CD4-positive, CD25-positive, alpha-beta regulatory T cell (primary cell): ENCODE results near the gene RNF180. TPM values are rescaled to one million over a fixed set of nuclear protein-coding genes. Genes with fewer than 3 reads are reported as not detected.
"Not testable (repeated sequence)": the region's sequence is repeated elsewhere in the genome, so short reads cannot be mapped to it uniquely, and the experiment has no call there.

Experiments
- ATAC-seq, 2 donors: fragments of 150-1000 bp; cut with Tn5 transposase; one replicate each; pipeline ENCODE4 v1.10.0; 2021; ENCODE audit warnings: low read depth in 2 of 2, moderate number of reproducible peaks in 2 of 2, moderate library complexity in 1 of 2
- DNase-seq, 3 donors: peaks; one replicate each; pipeline versions ENCODE4 v3.0.0 to v3.0.0-alpha.2; 2012 to 2022; ENCODE audit warnings: mixed read lengths in 1 of 3
- H3K27ac ChIP-seq: one replicate; pipeline ENCODE4 v1.7.0; 2013; ENCODE audit warnings: mild to moderate bottlenecking, low read length; ENCODE audit not compliant: insufficient read depth, poor library complexity, severe bottlenecking
- H3K27me3 ChIP-seq: one replicate; pipeline ENCODE4 v1.7.0; 2013; ENCODE audit warnings: low read length; ENCODE audit not compliant: control insufficient read depth, insufficient read depth
- H3K36me3 ChIP-seq: one replicate; pipeline ENCODE4 v1.7.0; 2013; ENCODE audit warnings: mild to moderate bottlenecking, low read length, moderate library complexity; ENCODE audit not compliant: control insufficient read depth, insufficient read depth
- H3K4me1 ChIP-seq: 2 replicates; pipeline ENCODE4 v1.7.0; 2013; ENCODE audit warnings: mild to moderate bottlenecking, low read length; ENCODE audit not compliant: insufficient read depth, control insufficient read depth, poor library complexity, severe bottlenecking
- H3K4me3 ChIP-seq: one replicate; pipeline ENCODE4 v1.7.0; 2013; ENCODE audit warnings: low read depth, mild to moderate bottlenecking, low read length, moderate library complexity
- H3K9me3 ChIP-seq, 2 experiments: 1 replicate in 1 of 2; 2 replicates in 1 of 2; pipeline ENCODE4 v1.7.0; 2013; ENCODE audit warnings: low read length in 2 of 2, mild to moderate bottlenecking in 1 of 2, moderate library complexity in 1 of 2; ENCODE audit not compliant: control insufficient read depth in 2 of 2
- H3K27ac Mint-ChIP-seq, 3 donors: one replicate each; pipeline ENCODE4 v1.8.0; 2020 to 2022; ENCODE audit warnings: mild to moderate bottlenecking in 3 of 3, mixed read lengths in 3 of 3, moderate library complexity in 2 of 3
- H3K27me3 Mint-ChIP-seq: one replicate; pipeline ENCODE4 v1.8.0; 2022; ENCODE audit warnings: mild to moderate bottlenecking, mixed read lengths
- H3K36me3 Mint-ChIP-seq: one replicate; pipeline ENCODE4 v1.8.0; 2020; ENCODE audit warnings: mixed read lengths
- H3K4me1 Mint-ChIP-seq, 4 donors: one replicate each; pipeline ENCODE4 v1.8.0; 2020 to 2022; ENCODE audit warnings: mixed read lengths in 4 of 4, mild to moderate bottlenecking in 1 of 4
- H3K4me3 Mint-ChIP-seq, 4 donors: one replicate each; pipeline ENCODE4 v1.8.0; 2020 to 2022; ENCODE audit warnings: mild to moderate bottlenecking in 4 of 4, mixed read lengths in 4 of 4, moderate library complexity in 3 of 4
- H3K9me3 Mint-ChIP-seq, 7 donors: one replicate each; pipeline ENCODE4 v1.8.0; 2020 to 2022; ENCODE audit warnings: mixed read lengths in 7 of 7, mild to moderate bottlenecking in 3 of 7, moderate library complexity in 2 of 7
- polyA plus RNA-seq, 4 donors: library from polyadenylated mRNA; unstranded; fragments of 300-500 nt; fragmentation: Illumina TruSeq; gene quantifications; one replicate each; pipeline ENCODE4 v1.2.3, GENCODE V29; 2021
- total RNA-seq: library from RNA; stranded (reverse); gene quantifications from one replicate; pipeline ENCODE4 v1.2.3, GENCODE V29; 2022

Gene RNF180
- total and polyA plus RNA-seq, 5 donors from 2014 or later = not detected

DNA sequence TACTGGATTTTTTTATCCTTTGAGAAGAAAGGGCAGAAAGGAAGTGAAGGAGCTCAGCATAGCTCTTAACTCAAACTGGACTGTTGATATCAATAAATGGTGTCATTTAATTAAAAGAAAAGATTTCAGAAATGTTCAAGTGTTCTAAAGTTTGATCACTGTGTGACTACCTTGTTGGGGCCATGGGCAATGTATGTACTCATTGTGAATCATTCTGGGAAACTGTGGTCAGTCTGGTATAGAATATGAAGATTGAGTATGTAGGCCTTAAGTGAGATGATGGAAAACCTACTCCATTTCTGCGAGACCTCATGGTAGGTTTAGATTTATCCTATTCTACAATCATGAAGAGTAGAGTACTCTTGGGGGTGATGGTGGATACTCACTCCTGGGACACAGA is 175.7 kb downstream of the RNF180 start:
- no peaks in the 10 kb centered on the region for H3K9me3 ChIP-seq
- no peaks in the 10 kb centered on the region for H3K4me1 ChIP-seq
- H3K4me3 ChIP-seq = no peak overlapping the region
- H3K27ac ChIP-seq = no peak overlapping the region
- no peaks in the 10 kb centered on the region for H3K27me3 Mint-ChIP-seq
- H3K36me3 ChIP-seq = no peaks in the 10 kb centered on the region
- H3K9me3 Mint-ChIP-seq = peaks cover 0 to 7% (median 4%) of the 10 kb centered on the region in 7 donors
- no peak overlapping the region for H3K4me3 Mint-ChIP-seq
- no peaks in the 10 kb centered on the region for H3K4me1 Mint-ChIP-seq
- DNase-seq = no peak
- H3K27me3 ChIP-seq = no peaks in the 10 kb centered on the region
- H3K27ac Mint-ChIP-seq = no peak overlapping the region
- no peak for ATAC-seq
- H3K36me3 Mint-ChIP-seq = no peaks in the 10 kb centered on the region

DNA sequence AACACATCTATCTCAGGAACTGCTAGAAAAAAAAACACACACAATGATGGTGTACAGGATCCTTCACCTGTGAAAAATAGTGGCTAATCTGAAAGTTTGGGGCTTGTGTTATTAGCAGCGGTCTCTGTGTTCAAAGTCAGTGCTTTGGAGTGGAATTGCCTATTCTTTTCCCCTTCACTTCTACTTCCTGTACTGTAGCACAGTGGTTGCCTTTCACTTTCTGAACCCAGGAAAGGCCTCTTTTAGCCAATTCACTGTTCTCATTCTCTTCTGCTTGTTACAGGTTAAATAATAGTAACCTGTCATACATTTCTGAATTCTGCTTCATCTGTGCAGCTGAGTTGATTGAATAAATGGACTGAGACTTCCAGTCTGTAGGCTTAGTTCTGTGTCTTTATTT is 178.9 kb downstream of the RNF180 start:
- Mint-ChIP-seq H3K9me3 (peaks cover 0 to 7% (median 6%) of the 10 kb centered on the region in 7 donors), H3K27me3 (no peaks in the 10 kb centered on the region), H3K4me3 (no peak overlapping the region), H3K27ac (no peak overlapping the region), H3K4me1 (no peaks in the 10 kb centered on the region), H3K36me3 (no peaks in the 10 kb centered on the region)
- Histone ChIP-seq H3K4me3 (no peak overlapping the region), H3K27ac (no peak overlapping the region), H3K4me1 (no peaks in the 10 kb centered on the region), H3K9me3 (no peaks in the 10 kb centered on the region), H3K27me3 (no peaks in the 10 kb centered on the region), H3K36me3 (no peaks in the 10 kb centered on the region)
- DNase-seq = no peak
- no peak for ATAC-seq

DNA sequence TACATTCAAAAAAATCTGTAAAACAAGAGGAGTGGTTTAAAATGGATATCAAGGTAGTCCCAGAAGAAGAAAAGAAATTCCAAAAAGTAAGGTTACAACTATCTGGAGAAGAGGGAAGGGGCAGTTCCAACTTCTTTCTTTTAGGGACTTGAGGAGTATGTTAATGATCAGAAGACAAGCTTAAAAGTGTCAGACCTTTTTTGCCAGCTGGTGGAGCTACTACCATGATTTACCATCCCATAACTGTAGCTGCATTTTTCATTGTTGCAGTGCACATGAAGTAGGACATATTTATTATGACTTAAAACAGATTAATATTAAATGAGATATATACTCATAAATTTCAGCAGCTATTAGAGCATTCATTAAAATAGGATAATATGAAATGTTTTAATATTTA is 181.7 kb downstream of the RNF180 start:
- Mint-ChIP-seq H3K4me1 (no peaks in the 10 kb centered on the region), H3K9me3 (peaks cover 0 to 8% (median 3%) of the 10 kb centered on the region in 7 donors), H3K4me3 (no peak overlapping the region), H3K27me3 (no peaks in the 10 kb centered on the region), H3K36me3 (no peaks in the 10 kb centered on the region), H3K27ac (no peak overlapping the region)
- no peak overlapping the region for H3K27ac ChIP-seq
- no peaks in the 10 kb centered on the region for H3K27me3 ChIP-seq
- no peaks in the 10 kb centered on the region for H3K36me3 ChIP-seq
- H3K9me3 ChIP-seq = no peaks in the 10 kb centered on the region
- no peaks in the 10 kb centered on the region for H3K4me1 ChIP-seq
- DNase-seq (no peak), ATAC-seq (no peak)
- no peak overlapping the region for H3K4me3 ChIP-seq

DNA sequence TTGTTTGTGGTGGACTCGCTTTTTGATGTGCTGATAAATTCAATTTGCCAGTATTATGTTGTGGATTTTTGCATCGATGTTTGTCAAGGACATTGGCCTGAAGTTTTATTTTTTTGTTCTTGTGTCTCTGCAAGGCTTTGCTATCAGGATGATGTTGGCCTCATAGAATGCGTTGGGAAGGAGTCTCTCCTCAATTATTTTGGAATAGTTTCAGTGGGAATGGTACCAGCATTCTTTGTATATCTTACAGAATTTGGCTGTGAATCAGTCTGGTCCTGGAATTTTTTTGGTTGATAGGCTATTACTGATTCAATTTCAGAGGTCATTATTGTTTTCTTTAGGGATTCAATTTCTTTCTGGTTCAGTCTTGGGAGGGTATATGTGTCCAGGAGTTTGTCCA is 198.8 kb downstream of the RNF180 start:
- H3K4me3 Mint-ChIP-seq = no peak overlapping the region
- no peak overlapping the region for H3K27ac Mint-ChIP-seq
- H3K9me3 Mint-ChIP-seq = peaks cover 0 to 17% (median 11%) of the 10 kb centered on the region in 7 donors
- ATAC-seq = no peak
- Histone ChIP-seq H3K4me3 (no peak overlapping the region), H3K27ac (no peak overlapping the region), H3K36me3 (no peaks in the 10 kb centered on the region), H3K4me1 (no peaks in the 10 kb centered on the region), H3K27me3 (no peaks in the 10 kb centered on the region), H3K9me3 (peaks cover 4 to 9% of the 10 kb centered on the region in 2 experiments)
- no peak for DNase-seq
- no peaks in the 10 kb centered on the region for H3K36me3 Mint-ChIP-seq
- H3K4me1 Mint-ChIP-seq = no peaks in the 10 kb centered on the region
- H3K27me3 Mint-ChIP-seq = no peaks in the 10 kb centered on the region

DNA sequence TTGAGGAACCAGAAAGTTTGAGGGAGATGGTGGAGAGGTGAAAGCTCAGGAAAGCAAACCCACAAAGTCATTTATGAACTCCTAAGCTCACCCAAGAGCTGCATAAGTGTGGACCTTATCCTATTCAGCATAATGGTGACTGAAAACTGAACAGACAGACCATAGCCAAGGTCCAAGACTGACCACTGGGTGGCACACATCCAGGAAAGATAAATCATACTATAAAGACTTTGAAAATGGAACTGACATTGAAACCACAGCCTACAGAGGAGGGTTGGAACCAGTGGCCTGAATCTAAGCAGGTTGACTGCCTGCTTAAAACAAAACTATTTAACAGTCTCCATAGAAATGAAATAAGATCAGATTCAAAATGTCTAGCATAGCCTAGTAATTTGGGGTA is 219.1 kb downstream of the RNF180 start:
- DNase-seq = no peak
- no peaks in the 10 kb centered on the region for H3K9me3 ChIP-seq
- peaks cover 5% of the 10 kb centered on the region for H3K27me3 Mint-ChIP-seq
- no peak overlapping the region for H3K27ac ChIP-seq
- peaks cover 0 to 6% (median 0%) of the 10 kb centered on the region in 7 donors for H3K9me3 Mint-ChIP-seq
- no peaks in the 10 kb centered on the region for H3K36me3 ChIP-seq
- no peak overlapping the region for H3K4me3 Mint-ChIP-seq
- no peak overlapping the region for H3K27ac Mint-ChIP-seq
- H3K4me1 Mint-ChIP-seq = no peaks in the 10 kb centered on the region
- H3K4me3 ChIP-seq = no peak overlapping the region
- no peaks in the 10 kb centered on the region for H3K27me3 ChIP-seq
- H3K4me1 ChIP-seq = no peaks in the 10 kb centered on the region
- H3K36me3 Mint-ChIP-seq = no peaks in the 10 kb centered on the region
- no peak for ATAC-seq

DNA sequence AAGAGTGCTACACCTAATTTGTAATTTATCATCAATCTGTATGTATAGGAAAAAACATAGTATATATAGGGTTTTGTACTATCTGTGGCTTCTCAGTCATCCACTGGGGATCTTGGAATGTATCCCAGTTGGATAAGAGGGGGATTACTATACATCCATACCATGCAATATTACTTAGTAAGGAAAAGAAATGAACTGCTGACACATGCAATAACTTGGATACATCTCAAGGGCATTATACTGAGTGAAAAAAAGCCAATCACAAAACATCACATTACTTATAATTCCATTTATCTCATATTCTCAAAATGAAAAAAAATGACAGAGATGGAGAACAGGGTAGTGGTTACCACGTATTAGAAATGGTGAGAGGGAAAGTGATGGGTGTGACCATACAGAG is 231.9 kb downstream of the RNF180 start:
- Mint-ChIP-seq H3K27me3 (no peaks in the 10 kb centered on the region), H3K9me3 (peaks cover 0 to 17% (median 0%) of the 10 kb centered on the region in 7 donors), H3K4me1 (no peaks in the 10 kb centered on the region), H3K4me3 (no peak overlapping the region), H3K36me3 (no peaks in the 10 kb centered on the region), H3K27ac (no peak overlapping the region)
- no peak overlapping the region for H3K4me3 ChIP-seq
- no peaks in the 10 kb centered on the region for H3K27me3 ChIP-seq
- ATAC-seq (no peak), DNase-seq (no peak)
- no peaks in the 10 kb centered on the region for H3K36me3 ChIP-seq
- H3K9me3 ChIP-seq = no peaks in the 10 kb centered on the region
- no peaks in the 10 kb centered on the region for H3K4me1 ChIP-seq
- no peak overlapping the region for H3K27ac ChIP-seq

DNA sequence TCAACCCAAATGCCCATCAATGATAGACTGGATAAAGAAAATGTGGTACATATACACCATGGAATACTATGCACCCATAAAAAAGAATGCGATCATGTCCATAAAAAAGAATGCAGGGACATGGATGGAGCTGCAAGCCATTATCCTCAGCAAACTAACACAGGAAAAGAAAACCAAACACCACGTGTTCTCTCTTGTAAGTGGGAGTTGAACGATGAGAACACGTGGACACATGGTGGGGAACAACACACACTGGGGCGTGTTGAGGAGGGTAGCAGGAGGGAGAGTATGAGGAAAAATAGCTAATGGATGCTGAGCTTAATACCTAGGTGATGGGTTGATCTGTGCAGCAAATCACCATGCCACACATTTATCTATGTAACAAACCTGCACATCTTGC is 233.1 kb downstream of the RNF180 start:
- not testable (repeated sequence) for ATAC-seq, DNase-seq, H3K4me1 Mint-ChIP-seq, H3K27me3 ChIP-seq, H3K36me3 Mint-ChIP-seq, H3K36me3 ChIP-seq, H3K27me3 Mint-ChIP-seq, H3K9me3 ChIP-seq, H3K27ac ChIP-seq, H3K4me1 ChIP-seq, H3K4me3 Mint-ChIP-seq, H3K27ac Mint-ChIP-seq, H3K4me3 ChIP-seq
- H3K9me3 Mint-ChIP-seq = peaks cover 0 to 13% (median 0%) of the 10 kb centered on the region in 7 donors

DNA sequence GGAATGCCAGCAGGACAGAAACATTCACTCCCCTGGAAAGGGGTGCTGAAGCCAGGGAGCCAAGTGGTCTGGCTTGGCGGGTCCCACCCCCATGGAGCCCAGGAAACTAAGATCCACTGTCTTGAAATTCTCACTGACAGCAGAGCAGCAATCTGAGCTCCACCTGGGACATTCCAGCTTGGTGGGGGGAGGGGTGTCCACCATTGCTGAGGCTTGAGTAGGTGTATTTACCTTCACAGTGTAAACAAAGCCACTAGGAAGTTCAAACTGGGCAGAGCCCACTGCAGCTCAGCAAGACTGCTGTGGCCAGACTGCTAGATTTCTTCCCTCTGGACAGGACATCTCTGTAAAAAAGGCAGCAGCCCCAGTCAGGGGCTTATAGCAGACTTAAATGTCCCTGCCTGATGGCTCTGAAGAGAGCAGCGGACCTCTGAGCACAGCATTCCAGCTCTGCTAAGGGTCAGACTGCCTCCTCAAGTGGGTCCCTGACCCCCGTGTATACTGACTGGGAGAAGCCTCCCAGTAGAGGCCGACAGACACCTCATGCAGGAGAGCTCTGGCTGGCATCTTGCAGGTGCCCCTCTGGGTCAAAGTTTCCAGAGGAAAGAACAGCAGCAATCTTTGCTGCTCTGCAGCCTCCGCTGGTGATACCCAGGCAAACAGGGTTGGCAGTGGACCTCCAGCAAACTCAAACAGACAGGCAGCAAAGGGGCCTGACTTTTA is 241.6 kb downstream of the RNF180 start:
- not testable (repeated sequence) for ATAC-seq, H3K27ac Mint-ChIP-seq, DNase-seq, H3K4me1 ChIP-seq, H3K4me3 Mint-ChIP-seq, H3K27me3 ChIP-seq, H3K27me3 Mint-ChIP-seq, H3K4me3 ChIP-seq, H3K36me3 Mint-ChIP-seq, H3K36me3 ChIP-seq, H3K4me1 Mint-ChIP-seq, H3K27ac ChIP-seq, H3K9me3 ChIP-seq
- H3K9me3 Mint-ChIP-seq = peaks cover 0 to 29% (median 7%) of the 10 kb centered on the region in 7 donors
